Mesendoderm (in vitro differentiated cells): Measurements from ENCODE around the gene PTPN1.

Experiments used
- DNase-seq: peaks from one replicate; pipeline ENCODE4 v3.0.0; 2013
- H2AK5ac ChIP-seq: 2 replicates; pipeline ENCODE4 v1.6.1; 2013; ENCODE audit warnings: low read length, inconsistent platforms
- H2BK120ac ChIP-seq: 2 replicates; pipeline ENCODE4 v1.6.1; 2013; ENCODE audit warnings: low read depth, mild to moderate bottlenecking, low read length, moderate library complexity, mixed read lengths
- H2BK15ac ChIP-seq: replicated peaks from 2 replicates; pipeline ENCODE4 v1.6.1; 2013; ENCODE audit warnings: low read depth, mild to moderate bottlenecking, moderate library complexity
- H2BK5ac ChIP-seq: 2 replicates; pipeline ENCODE4 v1.6.1; 2013; ENCODE audit warnings: low read length, inconsistent platforms
- H3K18ac ChIP-seq: 2 replicates; pipeline ENCODE4 v1.6.1; 2013; ENCODE audit warnings: mild to moderate bottlenecking, low read length, mixed read lengths
- H3K23ac ChIP-seq: one replicate; pipeline ENCODE4 v1.6.1; 2013; ENCODE audit warnings: low read length
- H3K27ac ChIP-seq: 2 replicates; pipeline ENCODE4 v1.5.1; 2013; ENCODE audit warnings: low read depth, mild to moderate bottlenecking, inconsistent platforms, low read length, moderate library complexity
- H3K27me3 ChIP-seq: 2 replicates; pipeline ENCODE4 v1.6.1; 2013; ENCODE audit warnings: low read length, control low read depth, mild to moderate bottlenecking, inconsistent platforms; ENCODE audit not compliant: insufficient read depth, poor library complexity
- H3K36me3 ChIP-seq: 2 replicates; pipeline ENCODE4 v1.6.1; 2013; ENCODE audit warnings: low read length, inconsistent platforms; ENCODE audit not compliant: control insufficient read depth, insufficient read depth
- H3K4ac ChIP-seq: one replicate; pipeline ENCODE4 v1.6.1; 2013; ENCODE audit warnings: low read depth, mild to moderate bottlenecking, low read length, moderate library complexity
- H3K4me1 ChIP-seq: 2 replicates; pipeline ENCODE4 v1.6.1; 2013; ENCODE audit warnings: low read depth, low read length, inconsistent platforms; ENCODE audit not compliant: control insufficient read depth
- H3K4me2 ChIP-seq: 2 replicates; pipeline ENCODE4 v1.6.1; 2013; ENCODE audit warnings: low read length
- H3K4me3 ChIP-seq: 2 replicates; pipeline ENCODE4 v1.5.1; 2013; ENCODE audit warnings: mild to moderate bottlenecking, low read length
- H3K56ac ChIP-seq: one replicate; pipeline ENCODE4 v1.6.1; 2013; ENCODE audit warnings: low read length
- H3K79me1 ChIP-seq: 2 replicates; pipeline ENCODE4 v1.6.1; 2013; ENCODE audit warnings: low read length, inconsistent platforms
- H3K79me2 ChIP-seq: 2 replicates; pipeline ENCODE4 v1.6.1; 2013; ENCODE audit warnings: mild to moderate bottlenecking, low read length; ENCODE audit not compliant: control insufficient read depth, insufficient read depth
- H3K9ac ChIP-seq: 2 replicates; pipeline ENCODE4 v1.6.1; 2013; ENCODE audit warnings: low read length, inconsistent platforms
- H4K5ac ChIP-seq: one replicate; pipeline ENCODE4 v1.6.1; 2013; ENCODE audit warnings: low read length
- H4K8ac ChIP-seq: one replicate; pipeline ENCODE4 v1.6.1; 2013; ENCODE audit warnings: low read depth, mild to moderate bottlenecking, control low read depth, low read length, moderate library complexity
- WGBS: extraction: QIAGEN DNeasy Blood & Tissue Kit; methylation state at CpG from one replicate; pipeline ENCODE4 v1.1.7; 2013; ENCODE audit warnings: low lambda C conversion rate, missing lambda C conversion rate; ENCODE audit not compliant: insufficient coverage; ENCODE audit errors: extremely low coverage; 5-methylcytosine and 5-hydroxymethylcytosine counted together

PTPN1 gene

GRCh38 chr20:50521221-50522052, 11.3 kb downstream of the PTPN1 start:
- H4K5ac ChIP-seq, result no peak overlapping the region
- no peak overlapping the region for H4K8ac ChIP-seq
- H3K27me3 ChIP-seq, result no peaks in the 10 kb centered on the region
- no peak overlapping the region for H3K9ac ChIP-seq
- no peaks in the 10 kb centered on the region for H3K4me1 ChIP-seq
- H3K4me2 ChIP-seq, result no peak overlapping the region
- no peak overlapping the region for H2AK5ac ChIP-seq
- H3K79me1 ChIP-seq, result peaks cover 28% of the 10 kb centered on the region
- H2BK5ac ChIP-seq, result no peak overlapping the region
- no peaks in the 10 kb centered on the region for H3K36me3 ChIP-seq
- H3K4ac ChIP-seq, result no peak overlapping the region
- H3K27ac ChIP-seq, result no peak overlapping the region
- H2BK15ac ChIP-seq, result no peak overlapping the region
- H3K18ac ChIP-seq, result no peak overlapping the region
- no peak overlapping the region for H3K56ac ChIP-seq
- no peak overlapping the region for H2BK120ac ChIP-seq
- no peak overlapping the region for H3K4me3 ChIP-seq
- H3K23ac ChIP-seq, result no peak overlapping the region
- no peak for DNase-seq
- WGBS, result no CpG with 5 or more reads among the region's 7 CpGs
- H3K79me2 ChIP-seq, result peaks cover 33% of the 10 kb centered on the region

GRCh38 chr20:50522053-50522674, 12.0 kb downstream of the PTPN1 start:
- H3K27ac ChIP-seq, result no peak overlapping the region
- WGBS, result no CpG with 5 or more reads among the region's 3 CpGs

GRCh38 chr20:50523552-50524167, 13.5 kb downstream of the PTPN1 start:
- no peak overlapping the region for H3K4me2 ChIP-seq
- H3K23ac ChIP-seq, result no peak overlapping the region
- no peak overlapping the region for H2BK5ac ChIP-seq
- no peak overlapping the region for H2BK120ac ChIP-seq
- peaks cover 30% of the 10 kb centered on the region for H3K79me1 ChIP-seq
- H4K5ac ChIP-seq, result no peak overlapping the region
- H3K9ac ChIP-seq, result no peak overlapping the region
- no peak for DNase-seq
- H3K4me1 ChIP-seq, result no peaks in the 10 kb centered on the region
- no peak overlapping the region for H3K56ac ChIP-seq
- no peaks in the 10 kb centered on the region for H3K27me3 ChIP-seq
- H3K79me2 ChIP-seq, result peaks cover 32% of the 10 kb centered on the region
- no peak overlapping the region for H3K18ac ChIP-seq
- no peak overlapping the region for H4K8ac ChIP-seq
- H3K36me3 ChIP-seq, result no peaks in the 10 kb centered on the region
- H3K4ac ChIP-seq, result no peak overlapping the region
- H3K27ac ChIP-seq, result no peak overlapping the region
- H2AK5ac ChIP-seq, result no peak overlapping the region
- WGBS, result no CpG with 5 or more reads among the region's 3 CpGs
- no peak overlapping the region for H3K4me3 ChIP-seq
- H2BK15ac ChIP-seq, result no peak overlapping the region

More at GRCh38 chr20:50522053-50522674, 12.0 kb downstream of the PTPN1 start:
- H3K4me2 ChIP-seq, result no peak overlapping the region
- no peak overlapping the region for H3K9ac ChIP-seq
- no peak overlapping the region for H4K5ac ChIP-seq
- no peak overlapping the region for H3K56ac ChIP-seq
- H2BK120ac ChIP-seq, result no peak overlapping the region
- H3K18ac ChIP-seq, result no peak overlapping the region
- no peak overlapping the region for H3K4ac ChIP-seq
- H3K27me3 ChIP-seq, result no peaks in the 10 kb centered on the region
- no peak overlapping the region for H3K23ac ChIP-seq
- no peaks in the 10 kb centered on the region for H3K36me3 ChIP-seq
- H3K4me3 ChIP-seq, result no peak overlapping the region
- H2BK15ac ChIP-seq, result no peak overlapping the region
- H3K4me1 ChIP-seq, result no peaks in the 10 kb centered on the region
- DNase-seq, result no peak
- H4K8ac ChIP-seq, result no peak overlapping the region
- H3K79me1 ChIP-seq, result peaks cover 31% of the 10 kb centered on the region
- no peak overlapping the region for H2BK5ac ChIP-seq
- peaks cover 32% of the 10 kb centered on the region for H3K79me2 ChIP-seq
- no peak overlapping the region for H2AK5ac ChIP-seq

GRCh38 chr20:50525681-50526080, 15.5 kb downstream of the PTPN1 start:
- Histone ChIP-seq H3K79me1 (peaks cover 25% of the 10 kb centered on the region), H3K4ac (no peak overlapping the region), H2BK5ac (no peak overlapping the region), H3K27ac (no peak overlapping the region), H3K18ac (no peak overlapping the region), H2AK5ac (no peak overlapping the region), H3K4me2 (no peak overlapping the region), H3K79me2 (peaks cover 27% of the 10 kb centered on the region), H4K5ac (no peak overlapping the region), H3K4me3 (no peak overlapping the region), H3K9ac (no peak overlapping the region), H3K4me1 (no peaks in the 10 kb centered on the region), H4K8ac (no peak overlapping the region), H2BK15ac (no peak overlapping the region), H3K36me3 (no peaks in the 10 kb centered on the region), H3K27me3 (no peaks in the 10 kb centered on the region), H2BK120ac (no peak overlapping the region), H3K56ac (no peak overlapping the region), H3K23ac (no peak overlapping the region)
- no CpG with 5 or more reads among the region's 4 CpGs for WGBS
- no peak for DNase-seq

DNA sequence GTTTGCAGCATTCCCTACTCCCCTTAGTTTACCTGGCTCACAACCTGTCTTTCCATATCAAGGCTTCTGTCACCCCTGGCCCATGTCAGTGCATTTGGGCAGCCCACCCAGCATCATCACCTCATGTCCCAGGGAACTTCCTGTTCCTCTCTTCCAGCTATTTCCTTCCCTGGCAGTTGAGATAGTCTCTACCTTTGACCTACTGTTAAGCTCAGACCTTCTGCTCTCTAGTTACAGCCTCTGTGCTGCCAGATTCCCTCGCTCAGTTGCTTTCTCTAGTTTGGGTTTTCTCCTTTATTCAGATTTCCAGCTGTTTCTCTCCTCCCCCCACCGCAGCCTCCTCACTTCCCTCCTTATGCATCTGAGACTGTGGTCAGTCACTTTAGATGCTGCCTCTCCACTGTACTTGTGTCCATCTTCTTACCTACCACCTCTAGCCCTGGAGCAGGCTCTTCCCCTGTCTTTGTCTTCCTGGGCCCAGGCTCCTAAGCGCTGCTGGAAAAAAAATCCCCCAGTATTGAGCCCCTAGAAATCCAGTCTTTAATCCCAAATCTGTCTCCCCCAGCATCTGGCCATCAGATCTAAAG, 16.3 kb downstream of the PTPN1 start:
- H3K18ac ChIP-seq, result no peak overlapping the region
- H2AK5ac ChIP-seq, result no peak overlapping the region
- H3K36me3 ChIP-seq, result no peaks in the 10 kb centered on the region
- H3K4me2 ChIP-seq, result no peak overlapping the region
- H2BK15ac ChIP-seq, result no peak overlapping the region
- H3K79me1 ChIP-seq, result peaks cover 21% of the 10 kb centered on the region
- peak; percentile 30 for DNase-seq
- H3K4ac ChIP-seq, result no peak overlapping the region
- H3K27ac ChIP-seq, result no peak overlapping the region
- H3K79me2 ChIP-seq, result peaks cover 25% of the 10 kb centered on the region
- no peak overlapping the region for H4K5ac ChIP-seq
- no peaks in the 10 kb centered on the region for H3K27me3 ChIP-seq
- no peak overlapping the region for H3K56ac ChIP-seq
- no CpG with 5 or more reads among the region's 3 CpGs for WGBS
- H2BK5ac ChIP-seq, result no peak overlapping the region
- H3K4me1 ChIP-seq, result no peaks in the 10 kb centered on the region
- no peak overlapping the region for H4K8ac ChIP-seq
- H2BK120ac ChIP-seq, result no peak overlapping the region
- H3K23ac ChIP-seq, result no peak overlapping the region
- no peak overlapping the region for H3K4me3 ChIP-seq
- H3K9ac ChIP-seq, result no peak overlapping the region
